IMR-90 (cell line): Measurements from ENCODE around the gene KCNIP1. TPM values are rescaled to one million over a fixed set of nuclear protein-coding genes. Genes with fewer than 3 reads are reported as not detected.

Experiments used
- ATAC-seq: fragments of 200-7000 bp; cut with Tn5 transposase; 2 replicates; pipeline ENCODE4 v1.9.1; 2020; ENCODE audit warnings: low read depth, mild to moderate bottlenecking, moderate library complexity
- BruUV-seq: library from RNA; stranded (reverse); fragments of 400-500 nt; replicated peaks from 2 replicates; lab custom pipeline; 2021; lab: Mats Ljungman, UMichigan
- CTCF ChIA-PET: fragments of 300-600 bp; formaldehyde crosslinking; extraction: SDS; loops from one replicate; lab custom pipeline; 2021; ENCODE audit warnings: antibody characterized with exemption; lab: Yijun Ruan, JAX
- POLR2A ChIA-PET: fragments of 300-600 bp; sonication (Branson Sonifier 250); formaldehyde crosslinking; loops from one replicate; lab custom pipeline; 2022; ENCODE audit warnings: antibody characterized with exemption; ENCODE audit not compliant: unreplicated experiment; lab: Charles Lee
- DNase-seq: peaks from one replicate; pipeline ENCODE4 v3.0.0; 2013
- H2AFZ ChIP-seq: replicated peaks from 2 replicates; pipeline ENCODE3; 2013; ENCODE audit warnings: low read length, mild to moderate bottlenecking; ENCODE audit not compliant: poor library complexity
- H2AK5ac ChIP-seq: 2 replicates; pipeline ENCODE4 v1.6.1; 2013; ENCODE audit warnings: low read depth, low read length, inconsistent platforms
- H2AK9ac ChIP-seq: replicated peaks from 2 replicates; pipeline ENCODE3; 2013; ENCODE audit warnings: mild to moderate bottlenecking, low read depth, low read length, moderate library complexity; ENCODE audit not compliant: poor library complexity
- H2BK120ac ChIP-seq: 2 replicates; pipeline ENCODE4 v1.6.1; 2013; ENCODE audit warnings: low read depth, low read length, inconsistent platforms
- H2BK15ac ChIP-seq: 3 replicates; pipeline ENCODE4 v1.6.1; 2013; ENCODE audit warnings: low read depth, low read length, inconsistent platforms
- H2BK20ac ChIP-seq: 2 replicates; pipeline ENCODE4 v1.6.1; 2013; ENCODE audit warnings: low read depth, mild to moderate bottlenecking, inconsistent platforms, low read length, moderate library complexity
- H2BK5ac ChIP-seq: 2 replicates; pipeline ENCODE4 v1.6.1; 2013; ENCODE audit warnings: mild to moderate bottlenecking, low read depth, low read length, inconsistent platforms; ENCODE audit not compliant: poor library complexity, severe bottlenecking
- H3K14ac ChIP-seq: replicated peaks from 2 replicates; pipeline ENCODE4 v1.6.1; 2013; ENCODE audit warnings: low read depth, low read length, inconsistent platforms
- H3K18ac ChIP-seq: 2 replicates; pipeline ENCODE4 v1.6.1; 2013; ENCODE audit warnings: low read depth, low read length, control low read depth
- H3K23ac ChIP-seq: 2 replicates; pipeline ENCODE4 v1.6.1; 2013; ENCODE audit warnings: low read depth, low read length, inconsistent platforms
- H3K27ac ChIP-seq: 2 replicates; pipeline ENCODE4 v1.5.1; 2013; ENCODE audit warnings: mild to moderate bottlenecking, control low read depth, low read length; ENCODE audit not compliant: insufficient read depth
- H3K27me3 ChIP-seq: 2 replicates; pipeline ENCODE4 v1.6.1; 2013; ENCODE audit warnings: low read length; ENCODE audit not compliant: control insufficient read depth, insufficient read depth
- H3K36me3 ChIP-seq: 2 replicates; pipeline ENCODE4 v1.6.1; 2013; ENCODE audit warnings: low read length, mixed read lengths; ENCODE audit not compliant: control insufficient read depth, insufficient read depth
- H3K4ac ChIP-seq: 2 replicates; pipeline ENCODE4 v1.6.1; 2013; ENCODE audit warnings: low read depth, low read length, inconsistent platforms
- H3K4me1 ChIP-seq: 2 replicates; pipeline ENCODE4 v1.6.1; 2013; ENCODE audit warnings: low read length, mixed read lengths; ENCODE audit not compliant: control insufficient read depth, insufficient read depth
- H3K4me2 ChIP-seq: 2 replicates; pipeline ENCODE4 v1.6.1; 2013; ENCODE audit warnings: low read depth, mild to moderate bottlenecking, control low read depth, low read length, moderate library complexity
- H3K4me3 ChIP-seq: 2 replicates; pipeline ENCODE4 v1.5.1; 2013; ENCODE audit warnings: low read depth, mild to moderate bottlenecking, control low read depth, low read length, moderate library complexity; ENCODE audit not compliant: insufficient read depth
- H3K56ac ChIP-seq: 2 replicates; pipeline ENCODE4 v1.6.1; 2013; ENCODE audit warnings: low read length, inconsistent platforms; ENCODE audit not compliant: insufficient read depth; ENCODE audit errors: extremely low read depth
- H3K79me1 ChIP-seq, 2 experiments: 2 replicates each; pipeline ENCODE4 v1.6.1; 2013; ENCODE audit warnings: low read length in 2 of 2, inconsistent platforms in 1 of 2, low read depth in 1 of 2
- H3K9ac ChIP-seq: 2 replicates; pipeline ENCODE4 v1.6.1; 2013; ENCODE audit warnings: low read depth, low read length, control low read depth
- H3K9me1 ChIP-seq: 2 replicates; pipeline ENCODE4 v1.6.1; 2013; ENCODE audit warnings: low read length, inconsistent platforms; ENCODE audit not compliant: insufficient read depth
- H3K9me3 ChIP-seq: 2 replicates; pipeline ENCODE4 v1.6.1; 2013; ENCODE audit warnings: low read length; ENCODE audit not compliant: control insufficient read depth, insufficient read depth
- H4K20me1 ChIP-seq: 2 replicates; pipeline ENCODE4 v1.6.1; 2013; ENCODE audit warnings: low read length, inconsistent platforms; ENCODE audit not compliant: insufficient read depth
- H4K5ac ChIP-seq: 2 replicates; pipeline ENCODE4 v1.6.1; 2013; ENCODE audit warnings: mild to moderate bottlenecking, low read depth, low read length, control low read depth
- H4K8ac ChIP-seq, 2 experiments: 2 replicates each; pipeline ENCODE4 v1.6.1; 2013; ENCODE audit warnings: low read depth in 2 of 2, low read length in 2 of 2, control low read depth in 1 of 2, inconsistent platforms in 1 of 2
- H4K91ac ChIP-seq: 2 replicates; pipeline ENCODE4 v1.6.1; 2013; ENCODE audit warnings: low read depth, low read length, inconsistent platforms; ENCODE audit not compliant: insufficient read depth
- BHLHE40 ChIP-seq: fragments of 150-350 bp; IDR thresholded peaks from 2 replicates; pipeline ENCODE4 v1.6.1; 2016; ENCODE audit warnings: mild to moderate bottlenecking, low read depth, low read length
- CEBPB ChIP-seq: IDR thresholded peaks from 2 replicates; pipeline ENCODE4 v1.6.1; 2012; ENCODE audit warnings: low read depth, low read length, improper control_type of control experiment
- CHD1 ChIP-seq: IDR thresholded peaks from 2 replicates; pipeline ENCODE4 v1.6.1; 2012; ENCODE audit warnings: low read depth, low read length, improper control_type of control experiment
- FOS ChIP-seq: fragments of 150-350 bp; IDR thresholded peaks from 2 replicates; pipeline ENCODE4 v1.6.1; 2016; ENCODE audit warnings: low read depth, low read length
- MAFK ChIP-seq: IDR thresholded peaks from 2 replicates; pipeline ENCODE4 v1.6.1; 2012; ENCODE audit warnings: low read depth, low read length, improper control_type of control experiment
- MAZ ChIP-seq: IDR thresholded peaks from 2 replicates; pipeline ENCODE4 v1.6.1; 2012; ENCODE audit warnings: low read depth, mild to moderate bottlenecking, low read length, improper control_type of control experiment, moderate library complexity, borderline replicate concordance
- MXI1 ChIP-seq: IDR thresholded peaks from 2 replicates; pipeline ENCODE4 v1.6.1; 2012; ENCODE audit warnings: low read depth, mild to moderate bottlenecking, low read length, moderate library complexity, borderline replicate concordance
- NFE2L2 ChIP-seq: fragments of 150-350 bp; IDR thresholded peaks from 2 replicates; pipeline ENCODE4 v1.6.1; 2016; ENCODE audit warnings: low read depth, mild to moderate bottlenecking, low read length
- POLR2A ChIP-seq: IDR thresholded peaks from 2 replicates; pipeline ENCODE4 v1.6.1; 2012; ENCODE audit warnings: mild to moderate bottlenecking, low read depth, low read length
- RAD21 ChIP-seq: IDR thresholded peaks from 2 replicates; pipeline ENCODE4 v1.6.1; 2012; ENCODE audit warnings: low read length, improper control_type of control experiment
- RCOR1 ChIP-seq: IDR thresholded peaks from 2 replicates; pipeline ENCODE4 v1.6.1; 2012; ENCODE audit warnings: mild to moderate bottlenecking, low read length, improper control_type of control experiment; ENCODE audit not compliant: insufficient replicate concordance
- RFX5 ChIP-seq: IDR thresholded peaks from 2 replicates; pipeline ENCODE4 v1.8.0; 2012; ENCODE audit warnings: low read depth, mild to moderate bottlenecking, low read length, moderate library complexity
- SMC3 ChIP-seq: fragments of 150-350 bp; IDR thresholded peaks from 2 replicates; pipeline ENCODE4 v1.6.1; 2016; ENCODE audit warnings: low read depth, mild to moderate bottlenecking, antibody characterized with exemption, low read length, moderate library complexity
- WGBS, 2 experiments: methylation state at CpG; one replicate each; pipeline versions ENCODE4 v1.1.5 to v1.1.7; 2013; ENCODE audit warnings: missing lambda C conversion rate in 2 of 2; ENCODE audit not compliant: insufficient read length in 1 of 2; ENCODE audit errors: extremely low coverage in 2 of 2; 5-methylcytosine and 5-hydroxymethylcytosine counted together
- dilution Hi-C: fragments of 300-500 bp; cut with HindIII; formaldehyde crosslinking; loops from one replicate; pipeline ENCODE4 v1.14.3; 2018; ENCODE audit warnings: low sequenced_read_pairs; ENCODE audit not compliant: unreplicated experiment
- in situ Hi-C: fragments of 300-500 bp; cut with MboI; formaldehyde crosslinking; loops from 3 replicates; pipeline ENCODE4 v1.14.3; 2019; ENCODE audit warnings: low sequenced_read_pairs, inconsistent platforms, mixed read lengths
- intact Hi-C: fragments of 100-400 bp; cut with micrococcal nuclease; formaldehyde crosslinking; loops from 2 replicates; pipeline ENCODE4 v1.10.0; 2022
- polyA plus RNA-seq, 3 experiments: library from polyadenylated mRNA; depleted of rRNA; stranded (reverse); fragments of >200 nt; gene quantifications; 2 replicates each; pipeline ENCODE4 v1.2.3, GENCODE V29; 2012; ENCODE audit warnings: low replicate concordance in 1 of 3
- total RNA-seq: library from RNA; depleted of rRNA; stranded (reverse); fragments of >200 nt; gene quantifications from 2 replicates; pipeline ENCODE4 v1.2.3, GENCODE V29; 2012
- TF ChIP-seq, protein P1 (sequence below): fragments of 150-350 bp; IDR thresholded peaks from 2 replicates; pipeline ENCODE4 v1.6.1; 2017; ENCODE audit warnings: mild to moderate bottlenecking, antibody characterized with exemption, low read length, low read depth
- TF ChIP-seq, protein P2 (sequence below): fragments of 150-350 bp; IDR thresholded peaks from 2 replicates; pipeline ENCODE4 v1.6.1; 2016; ENCODE audit warnings: low read depth, mild to moderate bottlenecking, low read length, moderate library complexity, borderline replicate concordance
- TF ChIP-seq, protein P3 (sequence below): conservative IDR thresholded peaks from 2 replicates; pipeline ENCODE4 v1.5.1; 2012; ENCODE audit warnings: mild to moderate bottlenecking, low read depth, low read length, improper control_type of control experiment

Gene KCNIP1
- total and polyA plus RNA-seq, 2 of the 4 experiments (the other 2 are of a cell fraction): not detected

DNA sequence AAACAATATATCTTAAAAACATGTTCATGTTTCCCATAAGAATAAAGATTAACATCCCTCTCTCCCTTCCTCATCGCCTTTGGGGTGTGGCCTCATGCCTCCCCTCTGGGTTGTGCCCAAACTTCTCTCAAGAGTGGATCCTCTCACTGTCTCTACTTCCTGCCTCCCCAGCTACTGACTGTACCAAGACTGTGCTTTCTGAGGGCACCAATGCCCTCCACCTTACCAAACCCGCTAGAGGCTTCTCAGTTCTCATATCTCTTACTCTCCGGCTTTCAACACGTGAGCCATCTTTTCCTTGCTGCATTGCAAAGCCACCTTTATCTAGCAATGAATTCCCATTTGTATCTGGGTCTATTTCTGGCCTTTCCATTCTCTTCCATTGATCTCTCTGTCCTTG is 34.4 kb upstream of the KCNIP1 start:
- no peaks in the 10 kb centered on the region for H3K36me3 ChIP-seq
- no peak overlapping the region for H3K27ac ChIP-seq
- H3K4ac ChIP-seq: no peak overlapping the region
- no peak overlapping the region for H3K23ac ChIP-seq
- H2AK9ac ChIP-seq: no peak overlapping the region
- DNase-seq: no peak
- no peak overlapping the region for H2BK20ac ChIP-seq
- in situ Hi-C loops (no loop called here), intact Hi-C loops (no loop called here), dilution Hi-C loops (no loop called here)
- H3K9me3 ChIP-seq: no peaks in the 10 kb centered on the region
- H3K4me3 ChIP-seq: no peak overlapping the region
- H3K4me1 ChIP-seq: no peaks in the 10 kb centered on the region
- no peak overlapping the region for H2AK5ac ChIP-seq
- H3K4me2 ChIP-seq: no peak overlapping the region
- no peak overlapping the region for H3K56ac ChIP-seq
- H2BK5ac ChIP-seq: no peak overlapping the region
- H3K18ac ChIP-seq: no peak overlapping the region
- H4K5ac ChIP-seq: no peak overlapping the region
- no peak overlapping the region for H2AFZ ChIP-seq
- no TSS peak for BruUV-seq
- POLR2A ChIA-PET: no interaction called here
- H4K91ac ChIP-seq: no peak overlapping the region
- H2BK15ac ChIP-seq: no peak overlapping the region
- H3K9ac ChIP-seq: no peak overlapping the region
- H3K79me1 ChIP-seq: no peaks in the 10 kb centered on the region
- H3K27me3 ChIP-seq: peaks cover 2% of the 10 kb centered on the region
- H4K20me1 ChIP-seq: no peaks in the 10 kb centered on the region
- ATAC-seq: no peak
- no peak overlapping the region for H3K14ac ChIP-seq
- TF ChIP-seq CHD1: no peak
- TF ChIP-seq SMC3: no peak
- no peak for TF ChIP-seq MAZ
- TF ChIP-seq, protein P1, sequence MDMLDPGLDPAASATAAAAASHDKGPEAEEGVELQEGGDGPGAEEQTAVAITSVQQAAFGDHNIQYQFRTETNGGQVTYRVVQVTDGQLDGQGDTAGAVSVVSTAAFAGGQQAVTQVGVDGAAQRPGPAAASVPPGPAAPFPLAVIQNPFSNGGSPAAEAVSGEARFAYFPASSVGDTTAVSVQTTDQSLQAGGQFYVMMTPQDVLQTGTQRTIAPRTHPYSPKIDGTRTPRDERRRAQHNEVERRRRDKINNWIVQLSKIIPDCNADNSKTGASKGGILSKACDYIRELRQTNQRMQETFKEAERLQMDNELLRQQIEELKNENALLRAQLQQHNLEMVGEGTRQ: no peak
- TF ChIP-seq RAD21: no peak
- no peak for TF ChIP-seq FOS
- TF ChIP-seq MXI1: no peak
- no peak for TF ChIP-seq NFE2L2
- no peak for TF ChIP-seq RFX5
- TF ChIP-seq CEBPB: no peak
- no peak for TF ChIP-seq RCOR1
- TF ChIP-seq, protein P2, sequence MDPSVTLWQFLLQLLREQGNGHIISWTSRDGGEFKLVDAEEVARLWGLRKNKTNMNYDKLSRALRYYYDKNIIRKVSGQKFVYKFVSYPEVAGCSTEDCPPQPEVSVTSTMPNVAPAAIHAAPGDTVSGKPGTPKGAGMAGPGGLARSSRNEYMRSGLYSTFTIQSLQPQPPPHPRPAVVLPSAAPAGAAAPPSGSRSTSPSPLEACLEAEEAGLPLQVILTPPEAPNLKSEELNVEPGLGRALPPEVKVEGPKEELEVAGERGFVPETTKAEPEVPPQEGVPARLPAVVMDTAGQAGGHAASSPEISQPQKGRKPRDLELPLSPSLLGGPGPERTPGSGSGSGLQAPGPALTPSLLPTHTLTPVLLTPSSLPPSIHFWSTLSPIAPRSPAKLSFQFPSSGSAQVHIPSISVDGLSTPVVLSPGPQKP: no peak
- no peak for TF ChIP-seq BHLHE40
- no peak for TF ChIP-seq POLR2A
- TF ChIP-seq MAFK: no peak
- TF ChIP-seq, protein P3, sequence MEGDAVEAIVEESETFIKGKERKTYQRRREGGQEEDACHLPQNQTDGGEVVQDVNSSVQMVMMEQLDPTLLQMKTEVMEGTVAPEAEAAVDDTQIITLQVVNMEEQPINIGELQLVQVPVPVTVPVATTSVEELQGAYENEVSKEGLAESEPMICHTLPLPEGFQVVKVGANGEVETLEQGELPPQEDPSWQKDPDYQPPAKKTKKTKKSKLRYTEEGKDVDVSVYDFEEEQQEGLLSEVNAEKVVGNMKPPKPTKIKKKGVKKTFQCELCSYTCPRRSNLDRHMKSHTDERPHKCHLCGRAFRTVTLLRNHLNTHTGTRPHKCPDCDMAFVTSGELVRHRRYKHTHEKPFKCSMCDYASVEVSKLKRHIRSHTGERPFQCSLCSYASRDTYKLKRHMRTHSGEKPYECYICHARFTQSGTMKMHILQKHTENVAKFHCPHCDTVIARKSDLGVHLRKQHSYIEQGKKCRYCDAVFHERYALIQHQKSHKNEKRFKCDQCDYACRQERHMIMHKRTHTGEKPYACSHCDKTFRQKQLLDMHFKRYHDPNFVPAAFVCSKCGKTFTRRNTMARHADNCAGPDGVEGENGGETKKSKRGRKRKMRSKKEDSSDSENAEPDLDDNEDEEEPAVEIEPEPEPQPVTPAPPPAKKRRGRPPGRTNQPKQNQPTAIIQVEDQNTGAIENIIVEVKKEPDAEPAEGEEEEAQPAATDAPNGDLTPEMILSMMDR: no peak
- H3K9me1 ChIP-seq: no peaks in the 10 kb centered on the region; the same call in 1 of the 2 replicates
- CTCF ChIA-PET: no interaction called here
- no peak overlapping the region for H2BK120ac ChIP-seq
- WGBS, 2 experiments: 78% methylated on average over 1 of the region's 4 CpGs; no CpG with 5 or more reads in 1 of the 2 experiments
- no peak overlapping the region for H4K8ac ChIP-seq
